AG09319 (cell line): ENCODE results near the gene DDIT3.
"Not testable (repeated sequence)": the region's sequence is repeated elsewhere in the genome, so short reads cannot be mapped to it uniquely, and the experiment has no call there.

Experiments
- DNase-seq: peaks from one replicate; pipeline ENCODE4 v3.0.0-alpha.2; 2010; ENCODE audit warnings: low read depth; ENCODE audit errors: extremely low read depth
- CTCF ChIP-seq: IDR thresholded peaks from 2 replicates; pipeline ENCODE4 v1.5.1; 2011; ENCODE audit warnings: low read depth, mild to moderate bottlenecking, inconsistent platforms, low read length, moderate library complexity

Gene DDIT3

GRCh38 chr12:57500213-57500612 lies 20.1 kb downstream of the DDIT3 start:
- no peak for TF ChIP-seq CTCF
- DNase-seq = no peak

GRCh38 chr12:57498571-57498970 lies 21.7 kb downstream of the DDIT3 start:
- no peak for DNase-seq
- TF ChIP-seq CTCF = no peak

GRCh38 chr12:57498132-57498502 lies 22.2 kb downstream of the DDIT3 start:
- DNase-seq = no peak
- no peak for TF ChIP-seq CTCF

GRCh38 chr12:57497223-57498131 lies 22.8 kb downstream of the DDIT3 start:
- no peak for DNase-seq
- no peak for TF ChIP-seq CTCF

- no peak for TF ChIP-seq CTCF
- DNase-seq = no peak
Measured at GRCh38 chr12:57496822-57497221, 23.5 kb downstream of the DDIT3 start.

GRCh38 chr12:57495051-57495701 lies 25.1 kb downstream of the DDIT3 start:
- not testable (repeated sequence) for DNase-seq

- TF ChIP-seq CTCF = no peak
- DNase-seq = no peak
Measured at GRCh38 chr12:57491393-57492280, 28.7 kb downstream of the DDIT3 start.
